ENCODE data around the gene NCS1. TPM values are rescaled to one million over a fixed set of nuclear protein-coding genes. Genes with fewer than 3 reads are reported as not detected.

Gene NCS1
- total RNA-seq, 1 donor from 2014 or later, result 32.8 TPM

DNA sequence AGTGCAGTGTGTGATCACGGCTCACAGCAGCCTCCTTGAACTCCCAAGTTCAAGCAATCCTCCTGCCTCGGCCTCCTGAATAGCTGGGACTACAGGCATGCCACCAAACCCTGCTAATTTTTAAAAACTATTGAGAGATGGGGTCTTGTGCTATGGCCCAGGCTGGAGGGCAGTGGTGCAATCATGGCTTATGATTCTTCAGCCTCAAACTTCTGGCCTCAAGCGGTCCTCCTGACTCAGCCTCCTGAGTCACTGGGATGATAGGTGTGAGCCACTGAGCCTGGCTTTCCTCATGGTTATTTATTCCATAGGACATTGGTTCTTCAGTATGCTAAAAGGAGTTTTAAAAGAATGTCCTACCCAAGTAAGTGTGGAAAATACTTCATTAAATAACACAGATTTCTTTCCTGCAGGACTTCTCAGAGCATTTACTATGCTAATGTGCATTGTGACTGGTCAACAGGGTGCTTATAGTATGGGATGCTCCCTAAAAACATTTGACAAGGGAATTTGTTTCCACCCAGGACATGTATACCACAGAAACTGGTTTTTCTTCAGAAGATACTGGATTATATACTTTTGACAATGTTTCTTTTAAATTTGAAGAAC is 11.2 kb upstream of the NCS1 start:
- Mint-ChIP-seq H3K36me3 (no peaks in the 10 kb centered on the region), H3K4me1 (ENCODE audit: unreplicated experiment) (no peaks in the 10 kb centered on the region), H3K27ac (no peak overlapping the region), H3K4me3 (no peak overlapping the region), H3K27me3 (no peaks in the 10 kb centered on the region), H3K9me3 (no peaks in the 10 kb centered on the region)
- no peak for DNase-seq (ENCODE audit: extremely low spot score, unreplicated experiment)
- TF ChIP-seq, protein P1, sequence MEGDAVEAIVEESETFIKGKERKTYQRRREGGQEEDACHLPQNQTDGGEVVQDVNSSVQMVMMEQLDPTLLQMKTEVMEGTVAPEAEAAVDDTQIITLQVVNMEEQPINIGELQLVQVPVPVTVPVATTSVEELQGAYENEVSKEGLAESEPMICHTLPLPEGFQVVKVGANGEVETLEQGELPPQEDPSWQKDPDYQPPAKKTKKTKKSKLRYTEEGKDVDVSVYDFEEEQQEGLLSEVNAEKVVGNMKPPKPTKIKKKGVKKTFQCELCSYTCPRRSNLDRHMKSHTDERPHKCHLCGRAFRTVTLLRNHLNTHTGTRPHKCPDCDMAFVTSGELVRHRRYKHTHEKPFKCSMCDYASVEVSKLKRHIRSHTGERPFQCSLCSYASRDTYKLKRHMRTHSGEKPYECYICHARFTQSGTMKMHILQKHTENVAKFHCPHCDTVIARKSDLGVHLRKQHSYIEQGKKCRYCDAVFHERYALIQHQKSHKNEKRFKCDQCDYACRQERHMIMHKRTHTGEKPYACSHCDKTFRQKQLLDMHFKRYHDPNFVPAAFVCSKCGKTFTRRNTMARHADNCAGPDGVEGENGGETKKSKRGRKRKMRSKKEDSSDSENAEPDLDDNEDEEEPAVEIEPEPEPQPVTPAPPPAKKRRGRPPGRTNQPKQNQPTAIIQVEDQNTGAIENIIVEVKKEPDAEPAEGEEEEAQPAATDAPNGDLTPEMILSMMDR (conservative IDR thresholded peaks at IDR 0.05), result no peak

DNA sequence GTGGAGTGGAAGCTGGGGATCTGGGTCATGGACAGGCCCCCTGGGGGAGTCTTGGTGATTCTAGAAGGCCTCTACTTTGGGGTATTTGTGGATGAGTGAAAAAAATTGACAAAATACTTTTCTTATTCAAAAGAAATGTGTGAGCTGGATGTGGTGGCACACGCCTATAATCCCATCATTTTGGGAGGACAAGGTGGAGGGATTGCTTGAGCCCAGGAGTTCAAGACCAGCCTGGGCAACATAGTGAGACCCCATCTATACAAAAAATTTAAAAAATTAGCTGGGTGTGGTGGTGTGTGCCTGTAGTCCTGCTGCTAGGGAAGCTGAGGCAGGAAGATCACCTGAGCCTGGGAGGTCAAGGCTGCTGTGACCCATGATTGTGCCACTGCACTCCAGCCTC is 6.6 kb upstream of the NCS1 start:
- Mint-ChIP-seq H3K4me3 (no peak overlapping the region), H3K36me3 (no peaks in the 10 kb centered on the region), H3K9me3 (no peaks in the 10 kb centered on the region), H3K4me1 (ENCODE audit: unreplicated experiment) (no peaks in the 10 kb centered on the region), H3K27ac (no peak overlapping the region), H3K27me3 (peaks cover 3% of the 10 kb centered on the region)
- TF ChIP-seq, protein P1 (conservative IDR thresholded peaks at IDR 0.05), result no peak
- DNase-seq (ENCODE audit: extremely low spot score, unreplicated experiment), result no peak

- no peak overlapping the region for H3K4me3 Mint-ChIP-seq
- H3K9me3 Mint-ChIP-seq, result no peaks in the 10 kb centered on the region
- DNase-seq (ENCODE audit: extremely low spot score, unreplicated experiment), result no peak
- H3K4me1 Mint-ChIP-seq (ENCODE audit: unreplicated experiment), result peaks cover 7% of the 10 kb centered on the region
- no peaks in the 10 kb centered on the region for H3K36me3 Mint-ChIP-seq
- peaks cover 6% of the 10 kb centered on the region for H3K27me3 Mint-ChIP-seq
- H3K27ac Mint-ChIP-seq, result no peak overlapping the region
- TF ChIP-seq, protein P1 (conservative IDR thresholded peaks at IDR 0.05), result no peak
Measured at GRCh38 chr9:130166399-130166798, 5.8 kb upstream of the NCS1 start.

GRCh38 chr9:130167927-130168326 is 4.3 kb upstream of the NCS1 start:
- Mint-ChIP-seq H3K9me3 (no peaks in the 10 kb centered on the region), H3K4me1 (ENCODE audit: unreplicated experiment) (peaks cover 7% of the 10 kb centered on the region), H3K4me3 (no peak overlapping the region), H3K27me3 (peaks cover 6% of the 10 kb centered on the region), H3K27ac (no peak overlapping the region), H3K36me3 (no peaks in the 10 kb centered on the region)
- no peak for DNase-seq (ENCODE audit: extremely low spot score, unreplicated experiment)
- TF ChIP-seq, protein P1 (conservative IDR thresholded peaks at IDR 0.05), result no peak

GRCh38 chr9:130171226-130172148 is 717 bp upstream of the NCS1 start:
- DNase-seq (ENCODE audit: extremely low spot score, unreplicated experiment), result no peak
- Mint-ChIP-seq H3K36me3 (no peaks in the 10 kb centered on the region), H3K27ac (peak overlapping the region; percentile 70), H3K9me3 (no peaks in the 10 kb centered on the region), H3K4me1 (ENCODE audit: unreplicated experiment) (peaks cover 15% of the 10 kb centered on the region), H3K4me3 (peak overlapping the region; percentile 83), H3K27me3 (peaks cover 6% of the 10 kb centered on the region)
- TF ChIP-seq, protein P1 (conservative IDR thresholded peaks at IDR 0.05), result no peak
